HepG2 (cell line): ENCODE data around the gene PRKAB1. TPM values are rescaled to one million over a fixed set of nuclear protein-coding genes. Genes with fewer than 3 reads are reported as not detected.

ENCODE experiments used
- ATAC-seq: fragments of 200-7000 bp; cut with Tn5 transposase; 3 replicates; pipeline ENCODE4 v1.9.1; 2020; ENCODE audit warnings: mild to moderate bottlenecking, moderate library complexity
- BruUV-seq: library from RNA; stranded (reverse); fragments of 400-500 nt; replicated peaks from 2 replicates; lab custom pipeline; 2021; lab: Mats Ljungman, UMichigan
- CTCF ChIA-PET: fragments of 300-600 bp; formaldehyde crosslinking; extraction: SDS; loops from one replicate; lab custom pipeline; 2021; ENCODE audit warnings: low total read pairs, inconsistent platforms, low intra/inter-chr PET ratio; lab: Yijun Ruan, JAX
- POLR2A ChIA-PET: fragments of 350-600 bp; sonication (Branson Sonifier 250); formaldehyde crosslinking; loops from one replicate; lab custom pipeline; 2020; ENCODE audit warnings: antibody characterized with exemption, inconsistent platforms; lab: Yijun Ruan, JAX
- DNase-seq: peaks from one replicate; pipeline ENCODE4 v3.0.0-alpha.2; 2015; ENCODE audit warnings: low spot score
- FAIRE-seq: peaks from 3 replicates; lab custom pipeline; 2011; peaks lifted over from hg19 to GRCh38; lab: Jason Lieb, UNC
- H2AFZ ChIP-seq: one replicate; pipeline ENCODE4 v1.6.1; 2011; ENCODE audit warnings: low read length, inconsistent platforms
- H3K27ac ChIP-seq: fragments of 300-600 bp; 3 replicates; pipeline ENCODE4 v1.8.0; 2011; ENCODE audit warnings: mixed run types, mild to moderate bottlenecking, mixed read lengths, low read length, inconsistent platforms; ENCODE audit not compliant: insufficient read depth; ENCODE audit errors: extremely low read length
- H3K27me3 ChIP-seq, 2 experiments: fragments of 200-600 bp in 1 of 2; 2 replicates in 1 of 2; 3 replicates in 1 of 2; pipeline versions ENCODE4 v1.6.0 to v1.8.0; 2011; ENCODE audit warnings: low read length in 2 of 2, mild to moderate bottlenecking in 2 of 2, moderate library complexity in 2 of 2, inconsistent platforms in 1 of 2; ENCODE audit not compliant: insufficient read depth in 2 of 2, control insufficient read depth in 1 of 2
- H3K36me3 ChIP-seq, 2 experiments: fragments of 200-600 bp in 1 of 2; replicated peaks in 1 of 2; 2 replicates in 1 of 2; 3 replicates in 1 of 2; pipeline versions ENCODE4 v1.5.1 to v1.8.0; 2011; ENCODE audit warnings: low read length in 2 of 2, inconsistent platforms in 1 of 2; ENCODE audit not compliant: insufficient read depth in 2 of 2, control insufficient read depth in 1 of 2
- H3K4me1 ChIP-seq: 2 replicates; pipeline ENCODE4 v1.5.1; 2012; ENCODE audit warnings: low read length, inconsistent platforms; ENCODE audit not compliant: insufficient read depth
- H3K4me2 ChIP-seq: 2 replicates; pipeline ENCODE4 v1.6.0; 2011; ENCODE audit warnings: low read depth, low read length, inconsistent platforms
- H3K4me3 ChIP-seq, 3 experiments: fragments of 200-600 bp in 1 of 3; sonication (generic), shearing (Covaris generic) in 1 of 3; replicated peaks in 1 of 3; 2 replicates each; pipeline ENCODE4 v1.5.1; 2011 to 2016; ENCODE audit warnings: low read length in 3 of 3, inconsistent platforms in 2 of 3, low read depth in 2 of 3, mild to moderate bottlenecking in 2 of 3, control low read depth in 1 of 3, mixed read lengths in 1 of 3; ENCODE audit not compliant: insufficient read depth in 1 of 3
- H3K79me2 ChIP-seq: one replicate; pipeline ENCODE4 v1.6.1; 2011; ENCODE audit warnings: low read length, inconsistent platforms; ENCODE audit not compliant: insufficient read depth
- H3K9ac ChIP-seq: 2 replicates; pipeline ENCODE4 v1.6.0; 2011; ENCODE audit warnings: mild to moderate bottlenecking, low read depth, low read length, inconsistent platforms; ENCODE audit not compliant: insufficient read depth
- H3K9me3 ChIP-seq: 2 replicates; pipeline ENCODE4 v1.5.1; 2012; ENCODE audit warnings: mild to moderate bottlenecking, low read length
- H4K20me1 ChIP-seq: 2 replicates; pipeline ENCODE4 v1.6.0; 2011; ENCODE audit warnings: inconsistent platforms, mild to moderate bottlenecking, low read length, moderate library complexity; ENCODE audit not compliant: insufficient read depth
- BORCS8-MEF2B ChIP-seq: sonication (generic); formaldehyde crosslinking; IDR thresholded peaks from 2 replicates; pipeline ENCODE4 v1.8.0; 2022; ENCODE audit warnings: mild to moderate bottlenecking, missing genetic modification reagents
- HMGA1 ChIP-seq: sonication (generic); formaldehyde crosslinking; conservative IDR thresholded peaks from 2 replicates; pipeline ENCODE4 v1.4.0; 2020; ENCODE audit warnings: missing genetic modification reagents
- HNF4G ChIP-seq, 2 experiments: sonication (generic) in 1 of 2; formaldehyde crosslinking in 1 of 2; IDR thresholded peaks; 2 replicates each; pipeline versions ENCODE4 v1.4.0 to v1.6.1; 2011 to 2020; ENCODE audit warnings: borderline replicate concordance in 2 of 2, low read depth in 2 of 2, mild to moderate bottlenecking in 2 of 2, low read length in 1 of 2, missing genetic modification reagents in 1 of 2, moderate library complexity in 1 of 2
- KLF11 ChIP-seq: IDR thresholded peaks from 2 replicates; pipeline ENCODE4 v1.6.1; 2016; ENCODE audit warnings: missing compliant biosample characterization
- POGZ ChIP-seq: sonication (generic); formaldehyde crosslinking; IDR thresholded peaks from 2 replicates; pipeline ENCODE4 v1.4.0; 2020; ENCODE audit warnings: mild to moderate bottlenecking, missing genetic modification reagents
- SIX1 ChIP-seq: sonication (generic); formaldehyde crosslinking; IDR thresholded peaks from 2 replicates; pipeline ENCODE4 v1.4.0; 2020; ENCODE audit warnings: missing genetic modification reagents, borderline replicate concordance
- ZFP36L2 ChIP-seq: sonication (generic); formaldehyde crosslinking; IDR thresholded peaks from 2 replicates; pipeline ENCODE4 v1.4.0; 2020; ENCODE audit warnings: missing genetic modification reagents
- ZMYM4 ChIP-seq: sonication (generic); formaldehyde crosslinking; IDR thresholded peaks from 2 replicates; pipeline ENCODE4 v1.8.1; 2023; ENCODE audit warnings: mild to moderate bottlenecking, missing genetic modification reagents
- ZNF224 ChIP-seq: sonication (generic); formaldehyde crosslinking; IDR thresholded peaks from 2 replicates; pipeline ENCODE4 v1.5.0; 2020; ENCODE audit warnings: mild to moderate bottlenecking, missing genetic modification reagents
- ZNF703 ChIP-seq: sonication (generic); formaldehyde crosslinking; IDR thresholded peaks from 2 replicates; pipeline ENCODE4 v1.5.1; 2020; ENCODE audit warnings: missing genetic modification reagents, mild to moderate bottlenecking, moderate library complexity, borderline replicate concordance
- WGBS: methylation state at CpG from one replicate; pipeline ENCODE4 v1.1.6; 2017; ENCODE audit warnings: low lambda C conversion rate; 5-methylcytosine and 5-hydroxymethylcytosine counted together
- in situ Hi-C: cut with HindIII; loops from 2 replicates; pipeline ENCODE4 v1.10.0; 2017; ENCODE audit warnings: low pct_unique_long_range_greater_than_20kb; ENCODE audit not compliant: extremely low pct_ligation_motif_present
- intact Hi-C: fragments of 100-400 bp; cut with micrococcal nuclease; formaldehyde crosslinking; loops from one replicate; pipeline ENCODE4 v1.10.0; 2022; ENCODE audit not compliant: unreplicated experiment
- polyA plus RNA-seq, 8 experiments: library from polyadenylated mRNA; depleted of rRNA in 3 of 8; stranded (reverse) in 7 of 8; unstranded in 1 of 8; fragments of >200 nt; fragmentation: Illumina TruSeq in 4 of 8; extraction: Trizol in 4 of 8; gene quantifications; 2 replicates each; pipeline versions ENCODE4 v1.2.1 to v1.2.3, GENCODE V29; 2011 to 2016; ENCODE audit warnings: low read depth in 4 of 8, missing spikeins in 1 of 8, mixed read lengths in 1 of 8; ENCODE audit not compliant: insufficient read depth in 1 of 8
- total RNA-seq, 5 experiments: library from RNA; depleted of rRNA; stranded (reverse); fragments of >200 nt; fragmentation: Illumina TruSeq; extraction: Trizol; gene quantifications; 2 replicates each; pipeline ENCODE4 v1.2.3, GENCODE V29; 2016; ENCODE audit warnings: low read depth in 1 of 5
- TF ChIP-seq, protein P1 (sequence below): sonication (generic); formaldehyde crosslinking; IDR thresholded peaks from 2 replicates; pipeline ENCODE4 v1.5.0; 2020; ENCODE audit warnings: missing genetic modification reagents

PRKAB1 gene
- total and polyA plus RNA-seq, 2 of the 13 experiments (the other 11 are each of a cell fraction or from before 2014, with no cell fraction given), result 28.4 to 35.5 TPM

DNA sequence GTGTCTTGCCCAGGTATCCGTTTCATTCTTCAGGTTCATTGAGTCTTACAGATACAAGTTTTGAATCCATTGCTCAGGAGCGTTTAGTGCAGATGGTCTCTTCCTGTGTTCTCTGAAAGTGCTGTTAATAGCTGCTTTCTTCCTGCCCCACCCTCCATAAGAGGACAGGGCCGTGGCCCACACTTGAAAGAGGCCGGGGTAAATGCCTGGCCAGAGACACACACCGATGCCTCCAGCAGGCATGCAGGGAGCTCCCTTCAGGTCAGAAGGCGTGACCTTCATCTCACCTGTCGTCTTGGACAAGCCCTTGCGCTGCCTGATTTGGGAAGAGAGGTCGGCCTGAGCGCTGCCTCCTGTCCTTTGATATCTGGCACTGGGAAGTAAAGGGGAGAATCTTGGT lies 11.6 kb downstream of the PRKAB1 start:
- Histone ChIP-seq H3K9me3 (no peaks in the 10 kb centered on the region), H3K4me1 (peaks cover 64% of the 10 kb centered on the region), H3K36me3 (peaks cover 28 to 66% of the 10 kb centered on the region in 2 experiments), H3K9ac (no peak overlapping the region), H3K27me3 (no peaks in the 10 kb centered on the region), H3K27ac (peak overlapping the region; percentile 6)
- POLR2A ChIA-PET, result no interaction called here
- WGBS, result 98% methylated on average over 6 of the region's 10 CpGs
- ATAC-seq (no peak), FAIRE-seq (no peak)
- no TSS peak for BruUV-seq
- in situ Hi-C loops, result no loop called here
- no peak for TF ChIP-seq HMGA1 (CRISPR knock-in tag)
- TF ChIP-seq ZMYM4 (CRISPR knock-in tag), result no peak
- no peak for TF ChIP-seq ZNF224
- no peak for TF ChIP-seq ZFP36L2
- no peak for TF ChIP-seq HNF4G (IDR thresholded peaks at IDR 0.05; ENCODE audit: borderline replicate concordance, low read depth, low read length)
- no peak for TF ChIP-seq HNF4G (CRISPR knock-in tag; IDR thresholded peaks at IDR 0.05; ENCODE audit: borderline replicate concordance, low read depth)
- no peak for TF ChIP-seq SIX1 (CRISPR knock-in tag)
- no peak for TF ChIP-seq KLF11 (CRISPR knock-in tag)
- no peak for TF ChIP-seq POGZ (CRISPR knock-in tag)
- no peak for TF ChIP-seq ZNF703 (CRISPR knock-in tag)
- TF ChIP-seq, protein P1, sequence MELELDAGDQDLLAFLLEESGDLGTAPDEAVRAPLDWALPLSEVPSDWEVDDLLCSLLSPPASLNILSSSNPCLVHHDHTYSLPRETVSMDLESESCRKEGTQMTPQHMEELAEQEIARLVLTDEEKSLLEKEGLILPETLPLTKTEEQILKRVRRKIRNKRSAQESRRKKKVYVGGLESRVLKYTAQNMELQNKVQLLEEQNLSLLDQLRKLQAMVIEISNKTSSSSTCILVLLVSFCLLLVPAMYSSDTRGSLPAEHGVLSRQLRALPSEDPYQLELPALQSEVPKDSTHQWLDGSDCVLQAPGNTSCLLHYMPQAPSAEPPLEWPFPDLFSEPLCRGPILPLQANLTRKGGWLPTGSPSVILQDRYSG, result no peak
- no peak for TF ChIP-seq BORCS8-MEF2B (CRISPR knock-in tag)
- TF ChIP-seq, all 625 proteins: peak for 0
- Histone ChIP-seq H2AFZ (no peak overlapping the region), H4K20me1 (0 out of 2 replicates have a peak, but pooled peaks cover 2% of the 10 kb centered on the region), H3K4me2 (no peak overlapping the region), H3K4me3 (no peak overlapping the region), H3K79me2 (no peaks in the 10 kb centered on the region)
- CTCF ChIA-PET, result no interaction called here
- intact Hi-C loops, result no loop called here
- DNase-seq, result no peak
